Activated CD4-positive, alpha-beta T cell treated with anti-CD3 and anti-CD28 coated beads, Interleukin-2, amount 10 ng/mL, durations not matched to agents 7 days and 5 days (primary cell): ENCODE data around the gene CNPY2. TPM values are rescaled to one million over a fixed set of nuclear protein-coding genes. Genes with fewer than 3 reads are reported as not detected.

Source experiments
- CTCF ChIA-PET: fragments of 350-600 bp; sonication (Branson Sonifier 250); formaldehyde crosslinking; loops from one replicate; lab custom pipeline; 2021; ENCODE audit warnings: antibody characterized with exemption; lab: Charles Lee
- POLR2A ChIA-PET: fragments of 350-600 bp; sonication (Branson Sonifier 250); formaldehyde crosslinking; loops from one replicate; lab custom pipeline; 2021; ENCODE audit warnings: antibody characterized with exemption; lab: Charles Lee
- DNase-seq: peaks from one replicate; pipeline ENCODE4 v3.0.0-alpha.2; 2020
- H3K27ac Mint-ChIP-seq: one replicate; pipeline ENCODE4 v1.8.0; 2021; ENCODE audit warnings: mild to moderate bottlenecking, moderate library complexity, mixed read lengths
- H3K27me3 Mint-ChIP-seq: one replicate; pipeline ENCODE4 v1.8.0; 2021; ENCODE audit warnings: mixed read lengths
- H3K36me3 Mint-ChIP-seq: one replicate; pipeline ENCODE4 v1.8.0; 2021; ENCODE audit warnings: low read depth, mixed read lengths
- H3K4me1 Mint-ChIP-seq: one replicate; pipeline ENCODE4 v1.8.0; 2021; ENCODE audit warnings: mixed read lengths
- H3K4me3 Mint-ChIP-seq: one replicate; pipeline ENCODE4 v1.8.0; 2021; ENCODE audit warnings: mild to moderate bottlenecking, moderate library complexity, mixed read lengths
- H3K9me3 Mint-ChIP-seq: one replicate; pipeline ENCODE4 v1.8.0; 2021; ENCODE audit warnings: mixed read lengths
- total RNA-seq, 2 experiments: library from RNA; stranded (reverse); gene quantifications; one replicate each; pipeline ENCODE4 v1.2.3, GENCODE V29; 2021

Gene CNPY2
- total RNA-seq, 2 experiments from 2014 or later: 96.2 to 105 TPM

DNA sequence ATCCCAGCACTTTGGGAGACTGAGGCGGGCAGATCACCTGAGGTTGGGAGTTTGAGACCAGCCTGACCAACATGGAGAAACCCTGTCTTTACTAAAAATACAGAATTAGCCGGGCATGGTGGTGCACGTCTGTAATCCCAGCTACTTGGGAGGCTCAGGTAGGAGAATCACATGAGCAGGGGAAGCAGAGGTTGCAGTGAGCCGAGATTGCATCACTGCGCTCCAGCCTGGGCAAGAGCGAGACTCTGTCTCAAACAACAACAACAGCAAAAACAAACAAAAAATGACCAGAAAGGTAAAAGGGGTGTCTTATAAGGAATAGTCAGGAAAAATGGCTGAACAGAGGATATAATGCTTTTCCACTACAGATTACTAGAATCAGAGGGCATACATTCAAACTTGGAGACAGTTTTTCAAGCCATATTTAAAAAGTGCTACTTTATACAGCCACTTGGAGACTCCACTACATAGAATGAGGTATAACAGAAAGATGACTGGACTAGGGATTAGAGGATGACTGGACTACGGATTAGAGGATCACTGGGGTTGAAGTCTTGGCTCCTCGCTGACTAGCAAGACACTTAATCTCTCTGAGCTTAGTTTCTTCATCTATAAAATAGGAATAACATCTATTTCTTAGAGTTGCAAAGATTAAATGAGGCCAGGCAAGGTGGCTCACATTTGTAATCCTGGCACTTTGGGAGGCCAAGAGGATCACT lies 10.8 kb downstream of the CNPY2 start:
- DNase-seq: no peak
- ChIA-PET POLR2A (no interaction called here), CTCF (interaction anchor here (0.6 to 1.7 kb wide), 5 partner anchors 8 to 523 kb away, joined by 3 to 5 read pairs (median 3); partner anchors contain the start of gene SMARCC2)
- Mint-ChIP-seq H3K4me3 (no peak overlapping the region), H3K4me1 (peaks cover 19% of the 10 kb centered on the region), H3K9me3 (no peaks in the 10 kb centered on the region), H3K36me3 (peaks cover 15% of the 10 kb centered on the region), H3K27ac (no peak overlapping the region), H3K27me3 (no peaks in the 10 kb centered on the region)

DNA sequence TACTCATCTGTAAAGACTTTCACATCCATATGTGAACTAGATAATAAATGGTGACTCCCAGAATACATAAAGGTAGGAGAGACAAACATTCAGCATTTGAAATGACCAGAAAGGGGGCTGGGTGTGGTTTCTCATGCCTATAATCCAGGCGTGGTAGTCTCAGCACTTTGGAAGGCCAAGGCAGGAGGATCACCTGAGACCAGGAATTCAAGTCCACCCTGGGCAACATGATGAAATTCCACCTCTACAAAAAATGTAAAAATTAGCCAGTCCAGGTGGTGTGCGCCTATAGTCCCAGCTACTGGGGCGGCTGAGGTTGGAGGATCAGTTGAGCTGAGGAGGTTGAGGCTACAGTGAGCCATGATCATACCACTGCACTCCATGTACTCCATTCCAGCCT lies 11.5 kb downstream of the CNPY2 start:
- Mint-ChIP-seq H3K4me1 (peaks cover 20% of the 10 kb centered on the region), H3K36me3 (peaks cover 9% of the 10 kb centered on the region), H3K9me3 (no peaks in the 10 kb centered on the region), H3K27ac (no peak overlapping the region), H3K4me3 (no peak overlapping the region), H3K27me3 (no peaks in the 10 kb centered on the region)
- POLR2A ChIA-PET: no interaction called here
- CTCF ChIA-PET: interaction anchor here (1.4 to 1.7 kb wide), 2 partner anchors 9 to 115 kb away, joined by 3 to 5 read pairs; partner anchors contain the start of gene SMARCC2
- DNase-seq: no peak

GRCh38 chr12:56300644-56301464 lies 14.9 kb downstream of the CNPY2 start:
- ChIA-PET CTCF (interaction anchor here (0.6 kb wide), 1 partner anchor 45 kb away, joined by 3 read pairs; no protein-coding TSS in a partner anchor), POLR2A (no interaction called here)
- peak overlapping the region; percentile 97 for H3K27ac Mint-ChIP-seq
- H3K27me3 Mint-ChIP-seq: no peaks in the 10 kb centered on the region
- H3K4me3 Mint-ChIP-seq: peak overlapping the region; percentile 89
- peaks cover 24% of the 10 kb centered on the region for H3K36me3 Mint-ChIP-seq
- peaks cover 51% of the 10 kb centered on the region for H3K4me1 Mint-ChIP-seq
- DNase-seq: no peak
- H3K9me3 Mint-ChIP-seq: no peaks in the 10 kb centered on the region

- H3K9me3 Mint-ChIP-seq: no peaks in the 10 kb centered on the region
- H3K4me1 Mint-ChIP-seq: peaks cover 51% of the 10 kb centered on the region
- POLR2A ChIA-PET: no interaction called here
- H3K36me3 Mint-ChIP-seq: peaks cover 24% of the 10 kb centered on the region
- peak within 1 kb of the TSS; percentile 89 for H3K4me3 Mint-ChIP-seq
- CTCF ChIA-PET: interaction anchor here (0.6 to 1.9 kb wide), 4 partner anchors 11 to 110 kb away, joined by 3 to 5 read pairs (median 4); partner anchors contain the start of gene ANKRD52
- H3K27ac Mint-ChIP-seq: peak within 1 kb of the TSS; percentile 97
- DNase-seq: peak; percentile 99
- H3K27me3 Mint-ChIP-seq: no peaks in the 10 kb centered on the region
Measured at GRCh38 chr12:56299853-56300643, 15.7 kb downstream of the CNPY2 start, which contains the start of gene CS. TSS of gene CS (minus strand) at chr12:56300330. CDS start at chr12:56300201, 129 bp downstream.

DNA sequence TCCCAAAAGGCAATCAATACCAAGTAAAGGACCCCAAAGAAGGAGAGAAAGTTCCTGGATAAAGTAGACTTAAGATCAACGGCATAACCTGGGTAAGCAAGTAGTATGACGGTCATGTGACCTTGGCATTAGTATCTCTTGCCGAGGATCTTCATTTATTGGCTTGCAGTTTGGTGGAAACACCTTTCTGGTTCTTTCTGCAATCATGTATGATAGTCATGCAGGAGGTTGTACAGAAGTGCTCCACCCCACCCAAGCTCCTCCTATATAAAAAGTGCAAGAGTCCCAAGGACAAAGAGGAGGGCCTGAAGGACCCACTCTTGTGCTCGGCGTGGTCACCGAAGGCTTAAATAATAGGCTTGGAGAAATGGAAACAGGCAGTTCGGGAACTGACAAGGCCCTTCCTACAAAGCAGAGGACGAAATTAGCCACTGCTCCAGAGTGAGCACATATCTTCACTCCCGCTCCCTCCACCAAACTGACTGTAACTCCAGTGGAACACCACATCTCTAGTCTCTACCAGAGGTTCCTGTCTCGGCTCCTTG lies 16.4 kb downstream of the CNPY2 start:
- CTCF ChIA-PET: interaction anchor here (1.0 to 2.3 kb wide), 7 partner anchors 12 to 109 kb away, joined by 3 to 8 read pairs (median 5); partner anchors contain the start of genes ANKRD52, CNPY2 and RNF41
- Mint-ChIP-seq H3K27ac (peak overlapping the region; percentile 97), H3K27me3 (no peaks in the 10 kb centered on the region), H3K4me3 (peak overlapping the region; percentile 89), H3K36me3 (peaks cover 22% of the 10 kb centered on the region), H3K9me3 (no peaks in the 10 kb centered on the region), H3K4me1 (peaks cover 53% of the 10 kb centered on the region)
- POLR2A ChIA-PET: no interaction called here
- peak; percentile 47 for DNase-seq

DNA sequence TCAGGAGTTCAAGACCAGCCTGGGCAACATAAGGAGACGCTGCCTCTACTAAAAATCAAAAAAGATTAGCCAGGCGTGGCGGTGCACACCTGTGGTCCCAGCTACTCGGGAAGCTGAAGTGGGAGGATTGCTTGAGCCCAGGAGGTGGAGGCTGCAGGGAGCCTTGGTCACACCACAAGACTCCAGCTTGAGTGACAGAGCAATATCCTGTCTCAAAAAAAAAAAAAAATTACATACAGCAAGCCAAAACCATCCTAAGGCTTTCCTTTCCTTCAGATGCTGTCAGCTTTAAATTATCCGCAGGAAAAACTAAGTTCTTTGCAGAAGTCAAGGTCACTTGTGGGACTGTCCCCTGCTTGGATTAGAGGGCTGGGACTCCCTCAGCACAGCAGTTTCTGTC lies 17.0 kb downstream of the CNPY2 start:
- CTCF ChIA-PET: interaction anchor here (0.7 to 2.3 kb wide), 9 partner anchors 10 to 134 kb away, joined by 3 to 8 read pairs (median 5); partner anchors contain the start of genes CNPY2 and RNF41
- no peak for DNase-seq
- Mint-ChIP-seq H3K9me3 (no peaks in the 10 kb centered on the region), H3K4me1 (peaks cover 57% of the 10 kb centered on the region), H3K36me3 (peaks cover 22% of the 10 kb centered on the region), H3K27me3 (no peaks in the 10 kb centered on the region), H3K4me3 (peak overlapping the region; percentile 89), H3K27ac (peak overlapping the region; percentile 97)
- POLR2A ChIA-PET: interaction anchor here (0.6 kb wide), 1 partner anchor 14 kb away, joined by 3 read pairs; no protein-coding TSS in a partner anchor

- POLR2A ChIA-PET: no interaction called here
- H3K27me3 Mint-ChIP-seq: no peaks in the 10 kb centered on the region
- peaks cover 60% of the 10 kb centered on the region for H3K4me1 Mint-ChIP-seq
Measured at GRCh38 chr12:56297400-56297799, 18.4 kb downstream of the CNPY2 start.

DNA sequence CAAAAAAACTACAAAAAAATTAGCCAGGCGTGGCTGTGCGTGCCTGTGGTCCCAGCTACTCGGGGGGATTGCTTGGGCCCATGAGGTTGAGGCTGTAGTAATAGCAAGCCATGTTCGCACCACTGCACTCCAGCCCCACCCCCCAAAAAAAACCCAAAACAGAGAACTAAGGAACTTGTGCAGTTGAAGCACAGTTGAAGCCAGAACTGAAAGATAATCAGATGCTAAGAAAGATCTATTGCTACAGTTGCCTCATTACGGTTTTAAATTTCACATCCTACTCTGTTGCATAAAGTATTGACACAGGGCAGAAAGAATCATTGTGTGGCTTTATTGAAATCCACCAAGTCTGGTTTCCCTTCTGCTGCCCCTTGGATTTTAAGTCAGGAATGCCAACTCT lies 19.5 kb downstream of the CNPY2 start:
- ChIA-PET CTCF (interaction anchor here (0.6 to 1.8 kb wide), 4 partner anchors 14 to 78 kb away, joined by 3 to 5 read pairs (median 3); partner anchors contain the start of gene ANKRD52), POLR2A (no interaction called here)
- no peaks in the 10 kb centered on the region for H3K27me3 Mint-ChIP-seq
- H3K36me3 Mint-ChIP-seq: peaks cover 28% of the 10 kb centered on the region
- no peak for DNase-seq
- peaks cover 60% of the 10 kb centered on the region for H3K4me1 Mint-ChIP-seq
- H3K4me3 Mint-ChIP-seq: no peak overlapping the region
- H3K9me3 Mint-ChIP-seq: no peaks in the 10 kb centered on the region
- peak overlapping the region; percentile 76 for H3K27ac Mint-ChIP-seq

More at GRCh38 chr12:56297400-56297799, 18.4 kb downstream of the CNPY2 start:
- CTCF ChIA-PET: interaction anchor here (1.5 to 2.3 kb wide), 4 partner anchors 8 to 77 kb away, joined by 3 to 8 read pairs (median 4); partner anchors contain the start of gene CNPY2
- peak overlapping the region; percentile 11 for H3K27ac Mint-ChIP-seq
- no peak overlapping the region for H3K4me3 Mint-ChIP-seq
- peaks cover 24% of the 10 kb centered on the region for H3K36me3 Mint-ChIP-seq
- no peaks in the 10 kb centered on the region for H3K9me3 Mint-ChIP-seq
- no peak for DNase-seq

- H3K27me3 Mint-ChIP-seq: no peaks in the 10 kb centered on the region
- H3K27ac Mint-ChIP-seq: no peak overlapping the region
- peaks cover 65% of the 10 kb centered on the region for H3K4me1 Mint-ChIP-seq
- POLR2A ChIA-PET: no interaction called here
- peaks cover 41% of the 10 kb centered on the region for H3K36me3 Mint-ChIP-seq
- no peak overlapping the region for H3K4me3 Mint-ChIP-seq
- H3K9me3 Mint-ChIP-seq: no peaks in the 10 kb centered on the region
- CTCF ChIA-PET: interaction anchor here (1.3 kb wide), 1 partner anchor 34 kb away, joined by 3 read pairs; no protein-coding TSS in a partner anchor
- DNase-seq: no peak
Measured at GRCh38 chr12:56293795-56294194, 22.0 kb downstream of the CNPY2 start.

GRCh38 chr12:56288705-56289387 lies 26.9 kb downstream of the CNPY2 start:
- no peaks in the 10 kb centered on the region for H3K9me3 Mint-ChIP-seq
- DNase-seq: no peak
- H3K27me3 Mint-ChIP-seq: no peaks in the 10 kb centered on the region
- no peak overlapping the region for H3K4me3 Mint-ChIP-seq
- CTCF ChIA-PET: interaction anchor here (1.0 to 1.8 kb wide), 4 partner anchors 9 to 31 kb away, joined by 3 to 5 read pairs (median 4); no protein-coding TSS in a partner anchor
- POLR2A ChIA-PET: no interaction called here
- H3K27ac Mint-ChIP-seq: peak overlapping the region; percentile 68
- H3K36me3 Mint-ChIP-seq: peaks cover 35% of the 10 kb centered on the region
- peaks cover 40% of the 10 kb centered on the region for H3K4me1 Mint-ChIP-seq
